Choroid plexus epithelial cell (primary cell): ENCODE results near the gene KLHL8.

Experiments used
- DNase-seq: peaks from one replicate; pipeline ENCODE4 v3.0.0-alpha.2; 2010; ENCODE audit warnings: low read depth
- H3K4me3 ChIP-seq: 2 replicates; pipeline ENCODE4 v1.5.1; 2011; ENCODE audit warnings: low read depth, mild to moderate bottlenecking, control low read depth, low read length, moderate library complexity
- TF ChIP-seq, protein P1 (sequence below): conservative IDR thresholded peaks from 2 replicates; pipeline ENCODE4 v1.5.1; 2011; ENCODE audit warnings: low read depth, mild to moderate bottlenecking, control low read depth, inconsistent platforms, low read length, moderate library complexity

The KLHL8 gene

DNA sequence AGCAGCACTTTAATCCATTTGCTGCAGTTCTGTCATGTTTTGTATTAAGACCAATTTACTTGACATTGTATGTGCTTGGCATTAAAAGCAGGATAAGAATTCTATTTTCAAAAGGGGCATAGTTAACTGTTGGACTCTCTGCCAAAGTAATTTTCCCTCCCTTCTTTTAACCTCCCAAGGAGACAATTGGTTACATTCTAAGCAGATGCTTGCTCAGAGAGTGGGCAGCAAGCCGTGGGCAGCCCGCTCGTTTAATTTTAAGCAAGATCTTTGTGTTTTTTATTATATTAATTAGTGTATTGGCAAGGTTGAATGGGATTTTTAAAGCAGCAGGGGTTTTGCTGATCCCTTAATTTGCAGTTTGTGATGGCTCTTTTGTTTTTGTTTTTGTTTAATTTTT lies 37.1 kb upstream of the KLHL8 start:
- TF ChIP-seq, protein P1, sequence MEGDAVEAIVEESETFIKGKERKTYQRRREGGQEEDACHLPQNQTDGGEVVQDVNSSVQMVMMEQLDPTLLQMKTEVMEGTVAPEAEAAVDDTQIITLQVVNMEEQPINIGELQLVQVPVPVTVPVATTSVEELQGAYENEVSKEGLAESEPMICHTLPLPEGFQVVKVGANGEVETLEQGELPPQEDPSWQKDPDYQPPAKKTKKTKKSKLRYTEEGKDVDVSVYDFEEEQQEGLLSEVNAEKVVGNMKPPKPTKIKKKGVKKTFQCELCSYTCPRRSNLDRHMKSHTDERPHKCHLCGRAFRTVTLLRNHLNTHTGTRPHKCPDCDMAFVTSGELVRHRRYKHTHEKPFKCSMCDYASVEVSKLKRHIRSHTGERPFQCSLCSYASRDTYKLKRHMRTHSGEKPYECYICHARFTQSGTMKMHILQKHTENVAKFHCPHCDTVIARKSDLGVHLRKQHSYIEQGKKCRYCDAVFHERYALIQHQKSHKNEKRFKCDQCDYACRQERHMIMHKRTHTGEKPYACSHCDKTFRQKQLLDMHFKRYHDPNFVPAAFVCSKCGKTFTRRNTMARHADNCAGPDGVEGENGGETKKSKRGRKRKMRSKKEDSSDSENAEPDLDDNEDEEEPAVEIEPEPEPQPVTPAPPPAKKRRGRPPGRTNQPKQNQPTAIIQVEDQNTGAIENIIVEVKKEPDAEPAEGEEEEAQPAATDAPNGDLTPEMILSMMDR = no peak
- no peak for DNase-seq

DNA sequence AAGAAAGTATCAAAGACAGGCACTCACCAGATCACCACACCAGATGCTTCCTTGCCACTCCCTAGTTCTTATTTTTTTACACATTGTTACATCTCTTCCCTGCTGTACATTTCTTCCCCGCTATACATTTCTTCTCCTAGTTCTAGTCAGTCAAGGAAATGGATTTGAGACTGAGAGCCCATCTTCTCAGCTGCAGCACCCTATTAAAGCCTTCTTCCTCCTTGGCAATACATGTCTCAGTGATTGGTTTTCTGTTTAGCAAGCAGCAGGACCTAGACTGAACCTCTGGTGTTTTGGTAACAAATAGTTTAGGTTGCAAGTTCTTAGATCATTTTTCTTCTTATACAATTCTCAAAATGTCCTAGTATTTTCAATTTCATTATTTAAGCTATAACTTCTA lies 35.3 kb upstream of the KLHL8 start:
- DNase-seq = no peak
- H3K4me3 ChIP-seq = no peak overlapping the region
- TF ChIP-seq, protein P1 = no peak

More for the DNA sequence above, 37.1 kb upstream of the KLHL8 start:
- H3K4me3 ChIP-seq = no peak overlapping the region

DNA sequence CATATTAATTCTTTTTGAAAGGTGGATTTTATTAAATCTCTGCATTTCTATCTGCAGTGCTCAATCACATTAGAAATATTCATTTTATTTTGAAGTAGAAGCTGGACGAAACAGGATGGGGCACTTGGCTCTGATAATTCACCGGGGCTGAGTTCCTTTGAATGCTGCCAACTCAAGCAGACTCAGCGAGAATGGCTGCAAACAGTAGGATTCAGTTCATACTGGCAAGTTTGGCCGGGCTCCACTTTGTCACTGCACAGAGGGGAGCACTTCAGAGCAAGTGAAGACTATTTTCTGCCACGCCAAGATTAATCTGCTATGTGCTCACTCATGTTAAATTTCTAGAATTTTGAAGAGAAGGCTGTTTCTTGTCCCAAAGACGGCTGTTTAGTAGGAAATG lies 30.7 kb upstream of the KLHL8 start:
- H3K4me3 ChIP-seq = no peak overlapping the region
- TF ChIP-seq, protein P1 = no peak
- no peak for DNase-seq

DNA sequence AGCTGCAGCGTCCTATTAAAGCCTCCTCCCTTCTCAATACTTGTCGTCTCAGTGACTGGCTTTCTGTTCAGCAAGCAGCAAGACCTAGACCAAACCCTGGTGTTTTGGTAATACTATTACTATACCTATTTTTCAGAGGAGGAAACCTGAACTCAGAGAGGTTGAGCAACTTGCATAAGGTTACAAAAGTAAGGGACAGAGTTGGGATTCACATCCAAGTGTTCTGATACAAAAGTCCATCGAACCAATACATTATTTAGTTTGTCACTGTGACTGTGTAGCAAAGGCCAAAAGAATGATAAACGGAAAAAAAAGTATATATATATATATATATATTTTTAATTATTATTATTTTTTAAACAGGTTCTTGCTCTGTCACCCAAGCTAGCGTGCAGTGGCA lies 29.9 kb upstream of the KLHL8 start:
- H3K4me3 ChIP-seq = no peak overlapping the region
- TF ChIP-seq, protein P1 = no peak
- no peak for DNase-seq

DNA sequence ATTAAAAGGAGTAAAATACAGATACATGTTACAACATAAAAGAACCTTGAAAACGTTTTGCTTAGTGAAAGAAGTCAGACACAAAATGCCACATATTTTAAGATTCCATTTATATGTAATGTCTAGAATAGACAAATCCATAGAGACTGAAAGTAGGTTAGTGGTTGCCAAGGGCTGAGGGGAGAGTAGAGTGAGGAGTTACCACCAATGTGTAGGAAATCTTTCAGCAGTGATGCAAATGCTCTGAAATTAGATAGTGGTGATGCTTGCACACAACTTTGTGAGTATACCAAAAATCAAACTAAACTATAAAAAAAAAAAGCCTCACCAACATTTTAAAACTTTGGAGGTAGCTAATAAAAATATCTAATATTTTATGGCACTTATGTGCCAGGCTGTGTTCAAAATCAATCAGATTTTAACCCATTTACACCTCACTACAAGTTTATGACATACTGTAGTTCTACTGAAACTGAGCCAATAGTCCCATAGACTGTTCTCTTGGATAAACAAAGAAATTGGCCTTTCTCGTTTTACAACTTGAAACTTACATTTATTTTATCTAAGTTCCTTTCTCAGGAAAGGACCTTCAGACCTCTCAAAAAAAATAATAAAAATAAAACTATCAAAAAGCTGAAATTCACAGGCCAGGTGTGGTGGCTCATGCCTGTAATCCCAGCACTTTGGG lies 29.1 kb upstream of the KLHL8 start:
- no peak for DNase-seq
- TF ChIP-seq, protein P1 = no peak
- no peak overlapping the region for H3K4me3 ChIP-seq

DNA sequence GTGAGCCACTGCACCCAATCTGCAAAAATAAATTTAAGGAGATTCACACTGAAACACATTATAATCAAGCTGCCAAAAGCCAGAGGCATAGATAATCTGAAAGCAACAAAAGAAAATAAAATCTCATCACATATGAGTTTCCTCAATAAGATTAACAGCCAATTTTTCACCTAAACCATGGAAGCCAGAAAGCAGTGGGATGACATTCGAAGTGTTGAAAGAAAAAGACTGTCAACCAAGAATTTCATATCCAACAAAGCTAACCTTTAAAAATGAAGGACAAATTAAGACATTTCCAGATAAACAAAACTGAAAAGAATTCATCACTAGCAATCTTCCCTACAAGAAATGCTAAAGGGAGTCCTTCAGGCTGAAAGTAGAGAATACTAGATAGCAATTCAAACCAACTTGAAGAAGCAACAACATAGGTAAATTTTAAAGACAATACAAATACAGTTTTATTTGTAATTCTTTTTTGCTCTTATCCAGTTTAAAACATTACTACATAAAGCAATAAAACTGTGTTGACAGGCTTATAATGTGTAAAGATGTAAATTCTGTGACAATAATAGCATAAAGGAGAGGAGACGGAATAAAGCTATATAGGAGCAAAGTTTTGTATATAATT lies 23.1 kb upstream of the KLHL8 start:
- no peak for DNase-seq

More for the DNA sequence above, 23.1 kb upstream of the KLHL8 start:
- TF ChIP-seq, protein P1 = no peak
- no peak overlapping the region for H3K4me3 ChIP-seq
